H1 (cell line): ENCODE results near the gene KRT35. TPM values are rescaled to one million over a fixed set of nuclear protein-coding genes. Genes with fewer than 3 reads are reported as not detected.

Experiments used
- CTCF ChIA-PET: fragments of 300-600 bp; sonication (Branson Sonifier 250); formaldehyde crosslinking; loops from one replicate; lab custom pipeline; 2021; ENCODE audit not compliant: partially characterized antibody; lab: Charles Lee
- POLR2A ChIA-PET: fragments of 300-600 bp; sonication (Branson Sonifier 250); formaldehyde crosslinking; loops from one replicate; lab custom pipeline; 2021; ENCODE audit warnings: inconsistent platforms; ENCODE audit not compliant: partially characterized antibody; lab: Charles Lee
- DNase-seq, 2 experiments: peaks; one replicate each; pipeline versions ENCODE4 v3.0.0 to v3.0.0-alpha.2; 2010 to 2022; ENCODE audit warnings: low spot score in 2 of 2, low read depth in 1 of 2, mixed read lengths in 1 of 2
- FAIRE-seq: peaks from 2 replicates; lab custom pipeline; 2011; peaks lifted over from hg19 to GRCh38; lab: Jason Lieb, UNC
- H2AFZ ChIP-seq: 2 replicates; pipeline ENCODE4 v1.8.1; 2012; ENCODE audit warnings: low read length, inconsistent platforms
- H2AK5ac ChIP-seq: 2 replicates; pipeline ENCODE4 v1.6.1; 2013; ENCODE audit warnings: low read depth, low read length
- H2BK120ac ChIP-seq: replicated peaks from 2 replicates; pipeline ENCODE3; 2013; ENCODE audit warnings: low read depth, low read length, inconsistent platforms
- H2BK12ac ChIP-seq: 2 replicates; pipeline ENCODE4 v1.6.1; 2013; ENCODE audit warnings: low read depth, low read length
- H2BK15ac ChIP-seq: 2 replicates; pipeline ENCODE4 v1.6.1; 2013; ENCODE audit warnings: low read length
- H2BK20ac ChIP-seq: 2 replicates; pipeline ENCODE4 v1.6.1; 2013; ENCODE audit warnings: low read length
- H2BK5ac ChIP-seq: 2 replicates; pipeline ENCODE4 v1.6.1; 2013; ENCODE audit warnings: low read depth, low read length
- H3K14ac ChIP-seq: 2 replicates; pipeline ENCODE4 v1.6.1; 2013; ENCODE audit warnings: inconsistent platforms; ENCODE audit not compliant: insufficient read length
- H3K18ac ChIP-seq: 2 replicates; pipeline ENCODE4 v1.6.1; 2013; ENCODE audit warnings: low read length; ENCODE audit errors: extremely low read depth
- H3K23ac ChIP-seq: 2 replicates; pipeline ENCODE4 v1.6.1; 2013; ENCODE audit warnings: inconsistent platforms; ENCODE audit not compliant: insufficient read length
- H3K23me2 ChIP-seq: 2 replicates; pipeline ENCODE4 v1.6.1; 2013; ENCODE audit warnings: low read depth, low read length
- H3K27ac ChIP-seq: 2 replicates; pipeline ENCODE4 v1.6.1; 2011; ENCODE audit warnings: low read depth, low read length, inconsistent platforms
- H3K27me3 ChIP-seq, 4 experiments: replicated peaks in 1 of 4; 1 replicate in 1 of 4; 2 replicates in 3 of 4; pipeline versions ENCODE4 v1.6.1 to v1.8.1; 2011 to 2013; ENCODE audit warnings: low read length in 3 of 4, mild to moderate bottlenecking in 3 of 4, inconsistent platforms in 2 of 4, mixed read lengths in 2 of 4, moderate library complexity in 1 of 4; ENCODE audit not compliant: control insufficient read depth in 3 of 4, insufficient read depth in 3 of 4; ENCODE audit errors: extremely low read depth in 1 of 4
- H3K36me3 ChIP-seq, 4 experiments: 2 replicates each; pipeline versions ENCODE4 v1.6.1 to v1.8.1; 2011 to 2013; ENCODE audit warnings: mild to moderate bottlenecking in 4 of 4, low read length in 3 of 4, moderate library complexity in 2 of 4, control low read depth in 1 of 4, inconsistent platforms in 1 of 4; ENCODE audit not compliant: insufficient read depth in 4 of 4, control insufficient read depth in 2 of 4
- H3K4ac ChIP-seq: replicated peaks from 2 replicates; pipeline ENCODE3; 2013; ENCODE audit warnings: low read length, low read depth, mixed read lengths, inconsistent platforms; ENCODE audit not compliant: insufficient read length
- H3K4me1 ChIP-seq, 4 experiments: replicated peaks in 1 of 4; 1 replicate in 1 of 4; 2 replicates in 3 of 4; pipeline versions ENCODE4 v1.6.1 to v1.8.1; 2011 to 2013; ENCODE audit warnings: low read length in 3 of 4, inconsistent platforms in 2 of 4, mixed read lengths in 1 of 4; ENCODE audit not compliant: insufficient read depth in 4 of 4, control insufficient read depth in 3 of 4
- H3K4me2 ChIP-seq, 2 experiments: 2 replicates each; pipeline versions ENCODE4 v1.6.1 to v1.8.1; 2011 to 2013; ENCODE audit warnings: low read depth in 2 of 2, low read length in 2 of 2, control low read depth in 1 of 2, inconsistent platforms in 1 of 2, mild to moderate bottlenecking in 1 of 2; ENCODE audit not compliant: insufficient read depth in 1 of 2
- H3K4me3 ChIP-seq, 4 experiments: fragments of 200-600, 300-600 bp in 1 of 4; sonication (generic), shearing (Covaris generic), sonication (Bioruptor Twin) in 1 of 4; 2 replicates each; pipeline versions ENCODE4 v1.5.1 to v1.8.1; 2011 to 2016; ENCODE audit warnings: low read length in 4 of 4, low read depth in 3 of 4, control low read depth in 2 of 4, inconsistent platforms in 2 of 4, mild to moderate bottlenecking in 2 of 4, mixed read lengths in 1 of 4, moderate library complexity in 1 of 4; ENCODE audit not compliant: insufficient read depth in 2 of 4; ENCODE audit errors: extremely low read depth in 1 of 4
- H3K56ac ChIP-seq: replicated peaks from 2 replicates; pipeline ENCODE3; 2013; ENCODE audit warnings: low read depth, mild to moderate bottlenecking, mixed read lengths, low read length, inconsistent platforms; ENCODE audit not compliant: insufficient read length
- H3K79me1 ChIP-seq: 2 replicates; pipeline ENCODE4 v1.6.1; 2013; ENCODE audit warnings: low read depth, low read length, control low read depth
- H3K79me2 ChIP-seq, 2 experiments: 2 replicates each; pipeline versions ENCODE4 v1.6.1 to v1.8.1; 2012 to 2013; ENCODE audit warnings: low read length in 2 of 2, mild to moderate bottlenecking in 2 of 2, inconsistent platforms in 1 of 2; ENCODE audit not compliant: insufficient read depth in 2 of 2, control insufficient read depth in 1 of 2
- H3K9ac ChIP-seq, 4 experiments: replicated peaks in 1 of 4; 1 replicate in 1 of 4; 2 replicates in 3 of 4; pipeline versions ENCODE4 v1.6.1 to v1.8.1; 2011 to 2013; ENCODE audit warnings: low read depth in 3 of 4, low read length in 3 of 4, control low read depth in 2 of 4, mild to moderate bottlenecking in 2 of 4, moderate library complexity in 2 of 4, inconsistent platforms in 1 of 4; ENCODE audit errors: extremely low read depth in 1 of 4
- H3K9me3 ChIP-seq, 2 experiments: 2 replicates each; pipeline versions ENCODE4 v1.6.1 to v1.8.1; 2012 to 2013; ENCODE audit warnings: mild to moderate bottlenecking in 2 of 2, moderate library complexity in 2 of 2, control low read depth in 1 of 2, inconsistent platforms in 1 of 2, low read depth in 1 of 2, low read length in 1 of 2, mixed read lengths in 1 of 2; ENCODE audit not compliant: insufficient read depth in 2 of 2
- H4K20me1 ChIP-seq, 2 experiments: replicated peaks in 1 of 2; 2 replicates each; pipeline versions ENCODE3 to v1.8.1; 2011 to 2013; ENCODE audit warnings: inconsistent platforms in 2 of 2, low read length in 2 of 2, mild to moderate bottlenecking in 1 of 2; ENCODE audit not compliant: insufficient read depth in 2 of 2, control insufficient read depth in 1 of 2
- H4K5ac ChIP-seq: 2 replicates; pipeline ENCODE4 v1.6.1; 2013; ENCODE audit warnings: low read length, low read depth, mixed read lengths, inconsistent platforms; ENCODE audit not compliant: insufficient read length
- H4K8ac ChIP-seq: 2 replicates; pipeline ENCODE4 v1.8.0; 2013; ENCODE audit warnings: mild to moderate bottlenecking, moderate library complexity, low read length, inconsistent platforms; ENCODE audit not compliant: insufficient read depth; ENCODE audit errors: extremely low read depth
- H4K91ac ChIP-seq: replicated peaks from 2 replicates; pipeline ENCODE3; 2013; ENCODE audit warnings: low read length, mixed read lengths, inconsistent platforms; ENCODE audit not compliant: insufficient read length
- KDM1A ChIP-seq: fragments of 200-600, 300-600 bp; sonication (generic); IDR thresholded peaks from 2 replicates; pipeline ENCODE4 v1.7.1; 2016; ENCODE audit warnings: mild to moderate bottlenecking, low read length, borderline replicate concordance
- SIN3A ChIP-seq, 2 experiments: IDR thresholded peaks in 1 of 2; conservative IDR thresholded peaks in 1 of 2; 2 replicates each; pipeline ENCODE4 v1.6.1; 2011 to 2012; ENCODE audit warnings: low read length in 2 of 2, improper control_type of control experiment in 1 of 2, low read depth in 1 of 2, mild to moderate bottlenecking in 1 of 2
- WGBS, 2 experiments: shearing (Covaris generic) in 1 of 2; methylation state at CpG; one replicate each; pipeline versions ENCODE4 v1.1.6 to v1.1.7; 2013 to 2015; ENCODE audit warnings: low lambda C conversion rate in 2 of 2, mixed read lengths in 2 of 2, inconsistent platforms in 1 of 2, low coverage in 1 of 2, missing lambda C conversion rate in 1 of 2; ENCODE audit not compliant: insufficient replicate concordance in 2 of 2, insufficient coverage in 1 of 2, insufficient read length in 1 of 2; ENCODE audit errors: extremely low coverage in 1 of 2, missing lambda C conversion rate in 1 of 2; 5-methylcytosine and 5-hydroxymethylcytosine counted together
- polyA plus RNA-seq, 7 experiments: library from polyadenylated mRNA; depleted of rRNA in 3 of 7; stranded (reverse) in 5 of 7; unstranded in 2 of 7; fragments of >200 nt in 5 of 7; fragments of 200-250 nt in 2 of 7; gene quantifications; 1 replicate in 5 of 7; 2 replicates in 1 of 7; 4 replicates in 1 of 7; pipeline versions ENCODE4 v1.2.1 to v1.2.3, GENCODE V29; 2011 to 2013; ENCODE audit warnings: missing spikeins in 2 of 7, mixed read lengths in 2 of 7
- total RNA-seq: library from RNA; stranded (reverse); fragmentation: NEBNext Ultra II Directional; extraction: Animal tissue kit (Norgen Biotek cat#: 25700); gene quantifications from 2 replicates; pipeline ENCODE4 v1.2.1, GENCODE V29; 2021

The KRT35 gene
- total and polyA plus RNA-seq, 2 of the 8 experiments (the other 6 are each of a cell fraction or from before 2014, with no cell fraction given), result not detected

DNA sequence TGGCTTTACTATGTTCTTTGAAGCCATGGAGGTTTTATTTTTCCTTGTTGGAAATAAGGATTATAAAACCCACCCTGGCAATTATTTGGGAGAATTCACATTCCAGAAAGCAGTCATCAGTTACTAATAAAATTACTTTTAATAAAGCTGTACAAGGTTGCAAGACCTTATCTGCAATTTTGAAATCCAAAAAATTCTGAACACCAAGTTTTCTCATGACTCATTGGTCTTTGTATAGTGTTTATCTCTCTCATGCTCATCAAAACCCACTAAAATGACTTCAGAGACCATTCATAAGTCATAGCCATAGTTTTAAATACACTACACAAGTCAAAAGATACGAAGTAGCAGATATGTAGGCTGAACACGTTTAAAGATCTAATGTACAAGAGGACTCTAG, 34.1 kb downstream of the KRT35 start:
- H3K9me3 ChIP-seq, result peaks cover 3 to 5% of the 10 kb centered on the region in 2 experiments; a peak in 2 of 4 replicates

More for the DNA sequence above, 34.1 kb downstream of the KRT35 start:
- Histone ChIP-seq H3K4me2 (no peak overlapping the region), H3K56ac (no peak overlapping the region), H3K23ac (no peak overlapping the region), H3K23me2 (no peaks in the 10 kb centered on the region; the same call in 1 of the 2 replicates), H4K5ac (no peak overlapping the region), H2BK120ac (no peak overlapping the region), H3K14ac (no peak overlapping the region), H2BK15ac (no peak overlapping the region), H3K36me3 (no peaks in the 10 kb centered on the region), H3K18ac (no peak overlapping the region), H2AFZ (no peak overlapping the region), H4K20me1 (no peaks in the 10 kb centered on the region), H3K4ac (no peak overlapping the region), H3K79me2 (no peaks in the 10 kb centered on the region), H3K27ac (no peak overlapping the region), H3K79me1 (no peaks in the 10 kb centered on the region), H2BK5ac (no peak overlapping the region), H3K9ac (no peak overlapping the region), H2BK12ac (no peak overlapping the region), H4K8ac (no peak overlapping the region), H3K4me1 (no peaks in the 10 kb centered on the region; a peak in 1 of 7 replicates), H3K4me3 (no peak overlapping the region), H3K27me3 (no peaks in the 10 kb centered on the region; a peak in 1 of 7 replicates), H2BK20ac (no peak overlapping the region), H4K91ac (no peak overlapping the region), H2AK5ac (no peak overlapping the region)
- ChIA-PET CTCF (interaction anchor here (1.0 to 3.1 kb wide), 8 partner anchors 10 to 124 kb away, joined by 3 to 10 read pairs (median 5); partner anchors contain the start of gene KRT13), POLR2A (interaction anchor here (1.2 kb wide), 1 partner anchor 81 kb away, joined by 3 read pairs; the partner anchor contains the start of gene KRT19)
- no peak for DNase-seq
- no peak for FAIRE-seq
- no peak for TF ChIP-seq KDM1A
- no peak for TF ChIP-seq SIN3A (conservative IDR thresholded peaks at IDR 0.05 in 1 of 2, IDR thresholded peaks at IDR 0.05 in 1 of 2; ENCODE audit: low read depth in 1 of 2, low read length in 2 of 2)
- WGBS, 2 experiments, result 57% methylated on average over 2 of the region's 2 CpGs; no CpG with 5 or more reads in 1 of the 2 experiments
